Measurements from ENCODE around the gene PHTF2.

PHTF2 gene

DNA sequence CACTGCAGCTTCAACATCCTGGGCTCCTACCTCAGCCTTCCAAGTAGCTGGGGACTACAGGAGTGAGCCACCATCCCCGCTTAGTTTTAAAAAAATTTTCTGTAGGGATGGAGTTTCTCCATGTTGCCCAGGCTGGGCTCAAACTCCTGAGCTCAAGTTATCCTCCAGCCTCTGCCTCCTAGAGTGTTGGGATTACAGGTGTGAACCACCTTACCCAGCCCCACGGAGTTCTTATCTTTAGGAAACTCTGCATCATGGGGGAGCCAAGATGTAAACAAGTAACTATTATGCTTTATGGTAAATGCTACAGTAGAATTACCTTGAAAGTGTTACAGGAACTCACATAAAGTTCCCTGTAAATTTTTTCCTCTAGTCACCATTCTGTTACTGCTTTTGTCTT, 65.3 kb downstream of the PHTF2 start:
- TF ChIP-seq TAF1 (IDR thresholded peaks at IDR 0.05; ENCODE audit: low read depth) = no peak
- no peak for TF ChIP-seq YY1 (IDR thresholded peaks at IDR 0.05; ENCODE audit: low read depth)
- no peak for TF ChIP-seq RAD21 (IDR thresholded peaks at IDR 0.05; ENCODE audit: low read depth)
- no peak for TF ChIP-seq CEBPB (IDR thresholded peaks at IDR 0.05)
- no peak for TF ChIP-seq EP300 (IDR thresholded peaks at IDR 0.05; ENCODE audit: borderline replicate concordance)
- TF ChIP-seq, protein P1, sequence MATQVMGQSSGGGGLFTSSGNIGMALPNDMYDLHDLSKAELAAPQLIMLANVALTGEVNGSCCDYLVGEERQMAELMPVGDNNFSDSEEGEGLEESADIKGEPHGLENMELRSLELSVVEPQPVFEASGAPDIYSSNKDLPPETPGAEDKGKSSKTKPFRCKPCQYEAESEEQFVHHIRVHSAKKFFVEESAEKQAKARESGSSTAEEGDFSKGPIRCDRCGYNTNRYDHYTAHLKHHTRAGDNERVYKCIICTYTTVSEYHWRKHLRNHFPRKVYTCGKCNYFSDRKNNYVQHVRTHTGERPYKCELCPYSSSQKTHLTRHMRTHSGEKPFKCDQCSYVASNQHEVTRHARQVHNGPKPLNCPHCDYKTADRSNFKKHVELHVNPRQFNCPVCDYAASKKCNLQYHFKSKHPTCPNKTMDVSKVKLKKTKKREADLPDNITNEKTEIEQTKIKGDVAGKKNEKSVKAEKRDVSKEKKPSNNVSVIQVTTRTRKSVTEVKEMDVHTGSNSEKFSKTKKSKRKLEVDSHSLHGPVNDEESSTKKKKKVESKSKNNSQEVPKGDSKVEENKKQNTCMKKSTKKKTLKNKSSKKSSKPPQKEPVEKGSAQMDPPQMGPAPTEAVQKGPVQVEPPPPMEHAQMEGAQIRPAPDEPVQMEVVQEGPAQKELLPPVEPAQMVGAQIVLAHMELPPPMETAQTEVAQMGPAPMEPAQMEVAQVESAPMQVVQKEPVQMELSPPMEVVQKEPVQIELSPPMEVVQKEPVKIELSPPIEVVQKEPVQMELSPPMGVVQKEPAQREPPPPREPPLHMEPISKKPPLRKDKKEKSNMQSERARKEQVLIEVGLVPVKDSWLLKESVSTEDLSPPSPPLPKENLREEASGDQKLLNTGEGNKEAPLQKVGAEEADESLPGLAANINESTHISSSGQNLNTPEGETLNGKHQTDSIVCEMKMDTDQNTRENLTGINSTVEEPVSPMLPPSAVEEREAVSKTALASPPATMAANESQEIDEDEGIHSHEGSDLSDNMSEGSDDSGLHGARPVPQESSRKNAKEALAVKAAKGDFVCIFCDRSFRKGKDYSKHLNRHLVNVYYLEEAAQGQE (IDR thresholded peaks at IDR 0.05; ENCODE audit: low read depth) = no peak
- TF ChIP-seq TCF12 (IDR thresholded peaks at IDR 0.05; ENCODE audit: low read depth) = no peak
- no peak for TF ChIP-seq ZBTB7A (IDR thresholded peaks at IDR 0.05; ENCODE audit: low read depth)
- no peak for TF ChIP-seq CREB1 (IDR thresholded peaks at IDR 0.05; ENCODE audit: low read depth)
- TF ChIP-seq, protein P2, sequence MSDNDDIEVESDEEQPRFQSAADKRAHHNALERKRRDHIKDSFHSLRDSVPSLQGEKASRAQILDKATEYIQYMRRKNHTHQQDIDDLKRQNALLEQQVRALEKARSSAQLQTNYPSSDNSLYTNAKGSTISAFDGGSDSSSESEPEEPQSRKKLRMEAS (IDR thresholded peaks at IDR 0.05) = no peak
- TF ChIP-seq TEAD4 (IDR thresholded peaks at IDR 0.05) = no peak
- TF ChIP-seq EGR1 (IDR thresholded peaks at IDR 0.05) = no peak
- TF ChIP-seq, protein P3, sequence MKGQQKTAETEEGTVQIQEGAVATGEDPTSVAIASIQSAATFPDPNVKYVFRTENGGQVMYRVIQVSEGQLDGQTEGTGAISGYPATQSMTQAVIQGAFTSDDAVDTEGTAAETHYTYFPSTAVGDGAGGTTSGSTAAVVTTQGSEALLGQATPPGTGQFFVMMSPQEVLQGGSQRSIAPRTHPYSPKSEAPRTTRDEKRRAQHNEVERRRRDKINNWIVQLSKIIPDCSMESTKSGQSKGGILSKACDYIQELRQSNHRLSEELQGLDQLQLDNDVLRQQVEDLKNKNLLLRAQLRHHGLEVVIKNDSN (IDR thresholded peaks at IDR 0.05) = no peak
- TF ChIP-seq FOXM1 (IDR thresholded peaks at IDR 0.05; ENCODE audit: borderline replicate concordance, low read depth) = no peak
- TF ChIP-seq NFIC (IDR thresholded peaks at IDR 0.05) = no peak

DNA sequence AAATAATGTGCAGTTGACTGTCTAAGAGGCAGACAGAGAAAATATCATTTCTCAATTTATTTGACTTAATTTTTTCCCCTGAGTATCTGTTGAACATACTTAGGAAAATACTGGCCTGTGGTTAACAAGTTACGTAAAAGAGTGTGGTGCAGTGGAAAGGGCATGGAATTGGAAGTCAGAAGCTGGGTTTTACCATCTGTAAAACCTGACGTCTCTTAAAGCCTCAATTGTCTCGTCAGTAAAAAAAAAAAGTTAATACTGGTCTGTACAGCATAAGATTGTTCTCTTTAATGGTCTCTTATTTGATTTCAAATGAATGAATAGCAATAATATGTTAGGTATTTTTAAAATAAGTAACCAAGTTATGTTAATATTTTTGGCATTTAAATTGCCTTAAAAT, 67.8 kb downstream of the PHTF2 start:
- TF ChIP-seq ZBTB7A (IDR thresholded peaks at IDR 0.05; ENCODE audit: low read depth) (no peak), TCF12 (IDR thresholded peaks at IDR 0.05; ENCODE audit: low read depth) (no peak), YY1 (IDR thresholded peaks at IDR 0.05; ENCODE audit: low read depth) (no peak), CREB1 (IDR thresholded peaks at IDR 0.05; ENCODE audit: low read depth) (no peak), EP300 (IDR thresholded peaks at IDR 0.05; ENCODE audit: borderline replicate concordance) (no peak), EGR1 (IDR thresholded peaks at IDR 0.05) (no peak), RAD21 (IDR thresholded peaks at IDR 0.05; ENCODE audit: low read depth) (no peak), TEAD4 (IDR thresholded peaks at IDR 0.05) (no peak), CEBPB (IDR thresholded peaks at IDR 0.05) (no peak), TAF1 (IDR thresholded peaks at IDR 0.05; ENCODE audit: low read depth) (no peak), FOXM1 (IDR thresholded peaks at IDR 0.05; ENCODE audit: borderline replicate concordance, low read depth) (no peak)
- TF ChIP-seq, protein P1 (IDR thresholded peaks at IDR 0.05; ENCODE audit: low read depth) = no peak
- TF ChIP-seq, protein P3 (IDR thresholded peaks at IDR 0.05) = no peak

DNA sequence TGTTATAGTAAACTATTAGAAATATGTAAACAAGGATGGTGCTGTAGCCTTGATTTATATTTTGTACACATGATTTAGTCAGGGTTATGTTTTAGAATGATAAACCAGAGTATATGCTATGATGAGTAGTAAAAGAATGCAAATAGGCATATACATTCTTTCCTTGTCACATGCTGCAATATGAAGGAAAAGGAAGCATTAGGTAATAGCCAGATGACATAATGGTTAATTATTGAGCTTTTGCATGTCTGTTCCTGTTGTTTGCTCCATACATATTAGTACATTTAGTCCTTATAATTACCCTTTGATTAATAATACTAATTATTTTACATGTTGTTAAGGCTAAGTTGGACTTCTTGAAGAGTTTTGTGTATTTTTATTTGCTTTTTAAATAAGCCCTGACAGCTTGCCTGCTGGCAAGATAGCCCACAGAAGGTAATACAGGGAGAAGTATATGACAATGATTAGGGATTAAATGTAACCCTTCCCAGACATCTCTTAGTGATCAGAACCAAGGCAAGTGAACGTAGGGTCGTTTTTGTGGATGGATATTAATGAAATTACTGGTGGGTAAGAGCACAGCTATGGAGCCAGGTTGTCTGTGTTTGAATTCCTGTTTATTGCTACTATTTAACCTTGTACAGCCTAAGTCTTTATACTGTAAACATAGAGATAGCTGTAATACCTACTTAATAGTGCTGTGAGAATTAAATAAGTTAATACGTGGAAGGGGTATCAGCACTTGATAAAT, 68.4 kb downstream of the PHTF2 start:
- TF ChIP-seq YY1 (IDR thresholded peaks at IDR 0.05; ENCODE audit: low read depth) (no peak), RAD21 (IDR thresholded peaks at IDR 0.05; ENCODE audit: low read depth) (no peak)
- TF ChIP-seq, protein P3 (IDR thresholded peaks at IDR 0.05) = peak; percentile 39; the same call in 1 of the 2 replicates
- TF ChIP-seq, protein P1 (IDR thresholded peaks at IDR 0.05; ENCODE audit: low read depth) = no peak

DNA sequence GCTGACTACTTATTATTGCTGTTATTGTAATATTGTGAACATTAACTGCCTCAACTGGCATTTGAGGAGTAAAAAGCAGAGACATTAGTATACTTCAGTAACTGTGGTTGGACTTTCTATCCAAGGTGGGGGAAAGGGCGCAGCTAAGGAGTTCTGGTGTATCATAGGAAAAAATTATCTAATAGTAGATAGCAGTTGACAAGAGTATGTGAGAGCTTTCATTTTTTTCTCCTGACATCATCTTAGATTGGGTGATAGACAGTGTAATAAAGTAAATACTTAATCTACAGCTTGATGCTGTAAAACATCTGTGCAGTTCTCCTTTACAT, 68.9 kb downstream of the PHTF2 start:
- TF ChIP-seq EP300 (IDR thresholded peaks at IDR 0.05; ENCODE audit: borderline replicate concordance) (no peak), ZBTB7A (IDR thresholded peaks at IDR 0.05; ENCODE audit: low read depth) (no peak), YY1 (IDR thresholded peaks at IDR 0.05; ENCODE audit: low read depth) (no peak), TEAD4 (IDR thresholded peaks at IDR 0.05) (no peak), TAF1 (IDR thresholded peaks at IDR 0.05; ENCODE audit: low read depth) (no peak), NFIC (IDR thresholded peaks at IDR 0.05) (no peak), RAD21 (IDR thresholded peaks at IDR 0.05; ENCODE audit: low read depth) (no peak), EGR1 (IDR thresholded peaks at IDR 0.05) (no peak), TCF12 (IDR thresholded peaks at IDR 0.05; ENCODE audit: low read depth) (no peak), FOXM1 (IDR thresholded peaks at IDR 0.05; ENCODE audit: borderline replicate concordance, low read depth) (no peak), CREB1 (IDR thresholded peaks at IDR 0.05; ENCODE audit: low read depth) (no peak), CEBPB (IDR thresholded peaks at IDR 0.05) (no peak)
- TF ChIP-seq, protein P3 (IDR thresholded peaks at IDR 0.05) = no peak
- TF ChIP-seq, protein P1 (IDR thresholded peaks at IDR 0.05; ENCODE audit: low read depth) = no peak
- TF ChIP-seq, protein P2 (IDR thresholded peaks at IDR 0.05) = no peak
